Stimulated activated CD4-positive, alpha-beta T cell treated with anti-CD3 and anti-CD28 coated beads, Interleukin-2, amount 100 ng/mL, for 4 hours (primary cell): ENCODE measurements around the gene SLC39A10.
A peak's percentile ranks its signal among the peaks of the same experiment; 100 is the strongest.
"Not testable (repeated sequence)": the region's sequence is repeated elsewhere in the genome, so short reads cannot be mapped to it uniquely, and the experiment has no call there.

Source experiments
- DNase-seq: peaks from one replicate; pipeline ENCODE4 v3.0.0-alpha.2; 2020; ENCODE audit warnings: low read depth

SLC39A10 gene

GRCh38 chr2:195656859-195657633, at the start of gene SLC39A10:
Gene SLC39A10, plus strand, starts transcription at chr2:195657226. Its CDS starts 22,817 bp downstream, at chr2:195680043.
- peak; percentile 95 for DNase-seq

- DNase-seq = no peak
Measured at GRCh38 chr2:195608768-195609454, 48.1 kb upstream of the SLC39A10 start.

GRCh38 chr2:195610717-195611116, 46.3 kb upstream of the SLC39A10 start:
- DNase-seq = no peak

GRCh38 chr2:195612611-195613495, 44.2 kb upstream of the SLC39A10 start:
- no peak for DNase-seq

- no peak for DNase-seq
Measured at GRCh38 chr2:195613922-195614321, 43.1 kb upstream of the SLC39A10 start.

- DNase-seq = no peak
Measured at GRCh38 chr2:195619590-195619989, 37.4 kb upstream of the SLC39A10 start.

GRCh38 chr2:195620501-195620900, 36.5 kb upstream of the SLC39A10 start:
- DNase-seq = no peak

- DNase-seq = no peak
Measured at GRCh38 chr2:195622966-195623365, 34.1 kb upstream of the SLC39A10 start.

GRCh38 chr2:195626507-195626906, 30.5 kb upstream of the SLC39A10 start:
- no peak for DNase-seq

- DNase-seq = no peak
Measured at GRCh38 chr2:195628666-195629065, 28.4 kb upstream of the SLC39A10 start.

GRCh38 chr2:195632856-195633572, 24.0 kb upstream of the SLC39A10 start:
- DNase-seq = no peak

- DNase-seq = no peak
Measured at GRCh38 chr2:195633573-195633870, 23.5 kb upstream of the SLC39A10 start.

GRCh38 chr2:195633974-195634373, 23.1 kb upstream of the SLC39A10 start:
- no peak for DNase-seq

- no peak for DNase-seq
Measured at GRCh38 chr2:195636890-195637289, 20.1 kb upstream of the SLC39A10 start.

GRCh38 chr2:195638750-195639149, 18.3 kb upstream of the SLC39A10 start:
- no peak for DNase-seq

GRCh38 chr2:195639238-195639858, 17.7 kb upstream of the SLC39A10 start:
- no peak for DNase-seq

GRCh38 chr2:195639959-195640358, 17.1 kb upstream of the SLC39A10 start:
- no peak for DNase-seq

GRCh38 chr2:195642027-195642678, 14.9 kb upstream of the SLC39A10 start:
- DNase-seq = no peak

GRCh38 chr2:195642679-195643068, 14.4 kb upstream of the SLC39A10 start:
- DNase-seq = no peak

GRCh38 chr2:195644708-195645107, 12.3 kb upstream of the SLC39A10 start:
- not testable (repeated sequence) for DNase-seq

- DNase-seq = no peak
Measured at GRCh38 chr2:195645413-195645812, 11.6 kb upstream of the SLC39A10 start.
